Osteoblast (primary cell): ENCODE data around the gene GLT6D1. TPM values are rescaled to one million over a fixed set of nuclear protein-coding genes. Genes with fewer than 3 reads are reported as not detected.
A peak's percentile ranks its signal among the peaks of the same experiment; 100 is the strongest.

Experiments used
- DNase-seq: peaks from one replicate; pipeline ENCODE4 v3.0.0; 2011; ENCODE audit warnings: low spot score, mixed read lengths; ENCODE audit not compliant: insufficient read length; ENCODE audit errors: missing footprints
- H2AFZ ChIP-seq: 2 replicates; pipeline ENCODE4 v1.6.0; 2011; ENCODE audit warnings: mild to moderate bottlenecking, low read length
- H3K27ac ChIP-seq: 2 replicates; pipeline ENCODE4 v1.5.1; 2011; ENCODE audit warnings: mild to moderate bottlenecking, low read depth, low read length, moderate library complexity
- H3K27me3 ChIP-seq: 2 replicates; pipeline ENCODE4 v1.6.0; 2012; ENCODE audit warnings: mild to moderate bottlenecking, control low read depth, inconsistent platforms, low read length, moderate library complexity; ENCODE audit not compliant: insufficient read depth
- H3K36me3 ChIP-seq: 2 replicates; pipeline ENCODE4 v1.5.1; 2011; ENCODE audit warnings: mild to moderate bottlenecking, low read length, control low read depth, moderate library complexity; ENCODE audit not compliant: insufficient read depth
- H3K4me1 ChIP-seq: 2 replicates; pipeline ENCODE4 v1.5.1; 2011; ENCODE audit warnings: mild to moderate bottlenecking, low read length, control low read depth, moderate library complexity; ENCODE audit not compliant: insufficient read depth
- H3K4me2 ChIP-seq: 2 replicates; pipeline ENCODE4 v1.6.0; 2011; ENCODE audit warnings: mild to moderate bottlenecking, low read length; ENCODE audit not compliant: insufficient read depth
- H3K4me3 ChIP-seq: fragments of 200-600 bp; sonication (generic); 3 replicates; pipeline ENCODE4 v1.5.1; 2012; ENCODE audit warnings: mild to moderate bottlenecking, low read length, inconsistent platforms; ENCODE audit not compliant: insufficient read depth
- H3K79me2 ChIP-seq: 2 replicates; pipeline ENCODE4 v1.6.0; 2012; ENCODE audit warnings: mild to moderate bottlenecking, low read length, control low read depth, inconsistent platforms; ENCODE audit not compliant: insufficient read depth
- H3K9me3 ChIP-seq: 2 replicates; pipeline ENCODE4 v1.5.1; 2011; ENCODE audit warnings: low read depth, low read length, control low read depth
- H4K20me1 ChIP-seq: 2 replicates; pipeline ENCODE4 v1.6.0; 2012; ENCODE audit warnings: mild to moderate bottlenecking, low read length, control low read depth; ENCODE audit not compliant: insufficient read depth
- total RNA-seq: library from RNA; depleted of rRNA; stranded (reverse); fragments of >200 nt; gene quantifications from 2 replicates; pipeline ENCODE4 v1.2.3, GENCODE V29; 2012
- TF ChIP-seq, protein P1 (sequence below): IDR thresholded peaks from 2 replicates; pipeline ENCODE4 v1.5.1; 2011; ENCODE audit warnings: mild to moderate bottlenecking, low read depth, low read length, moderate library complexity; ENCODE audit errors: extremely low read depth

Gene GLT6D1
- total RNA-seq, 1 donor, result not detected

- Histone ChIP-seq H3K27ac (no peak overlapping the region), H3K9me3 (no peaks in the 10 kb centered on the region), H2AFZ (no peak overlapping the region), H3K4me3 (no peak overlapping the region), H4K20me1 (no peaks in the 10 kb centered on the region), H3K79me2 (no peaks in the 10 kb centered on the region), H3K4me1 (no peaks in the 10 kb centered on the region), H3K36me3 (no peaks in the 10 kb centered on the region), H3K4me2 (no peak overlapping the region), H3K27me3 (no peaks in the 10 kb centered on the region)
- TF ChIP-seq, protein P1, sequence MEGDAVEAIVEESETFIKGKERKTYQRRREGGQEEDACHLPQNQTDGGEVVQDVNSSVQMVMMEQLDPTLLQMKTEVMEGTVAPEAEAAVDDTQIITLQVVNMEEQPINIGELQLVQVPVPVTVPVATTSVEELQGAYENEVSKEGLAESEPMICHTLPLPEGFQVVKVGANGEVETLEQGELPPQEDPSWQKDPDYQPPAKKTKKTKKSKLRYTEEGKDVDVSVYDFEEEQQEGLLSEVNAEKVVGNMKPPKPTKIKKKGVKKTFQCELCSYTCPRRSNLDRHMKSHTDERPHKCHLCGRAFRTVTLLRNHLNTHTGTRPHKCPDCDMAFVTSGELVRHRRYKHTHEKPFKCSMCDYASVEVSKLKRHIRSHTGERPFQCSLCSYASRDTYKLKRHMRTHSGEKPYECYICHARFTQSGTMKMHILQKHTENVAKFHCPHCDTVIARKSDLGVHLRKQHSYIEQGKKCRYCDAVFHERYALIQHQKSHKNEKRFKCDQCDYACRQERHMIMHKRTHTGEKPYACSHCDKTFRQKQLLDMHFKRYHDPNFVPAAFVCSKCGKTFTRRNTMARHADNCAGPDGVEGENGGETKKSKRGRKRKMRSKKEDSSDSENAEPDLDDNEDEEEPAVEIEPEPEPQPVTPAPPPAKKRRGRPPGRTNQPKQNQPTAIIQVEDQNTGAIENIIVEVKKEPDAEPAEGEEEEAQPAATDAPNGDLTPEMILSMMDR, result no peak
- DNase-seq, result peak; percentile 27
Observed at GRCh38 chr9:135663451-135663770, 24.1 kb upstream of the GLT6D1 start.

GRCh38 chr9:135662758-135663450 lies 23.6 kb upstream of the GLT6D1 start, which contains the start of gene LCN9:
LCN9 (plus strand) TSS chr9:135663309; CDS start chr9:135663322, 13 bp downstream.
- TF ChIP-seq, protein P1, result no peak
- H3K9me3 ChIP-seq, result no peaks in the 10 kb centered on the region
- H3K4me1 ChIP-seq, result no peaks in the 10 kb centered on the region
- H3K4me3 ChIP-seq, result no peak within 1 kb of the TSS
- H3K27me3 ChIP-seq, result no peaks in the 10 kb centered on the region
- no peak within 1 kb of the TSS for H2AFZ ChIP-seq
- no peak within 1 kb of the TSS for H3K27ac ChIP-seq
- H3K79me2 ChIP-seq, result no peaks in the 10 kb centered on the region
- H3K4me2 ChIP-seq, result no peak within 1 kb of the TSS
- no peaks in the 10 kb centered on the region for H3K36me3 ChIP-seq
- DNase-seq, result peak; percentile 53
- no peaks in the 10 kb centered on the region for H4K20me1 ChIP-seq

- no peak overlapping the region for H3K27ac ChIP-seq
- DNase-seq, result peak; percentile 30
Observed at GRCh38 chr9:135661816-135662560, 22.6 kb upstream of the GLT6D1 start.

DNA sequence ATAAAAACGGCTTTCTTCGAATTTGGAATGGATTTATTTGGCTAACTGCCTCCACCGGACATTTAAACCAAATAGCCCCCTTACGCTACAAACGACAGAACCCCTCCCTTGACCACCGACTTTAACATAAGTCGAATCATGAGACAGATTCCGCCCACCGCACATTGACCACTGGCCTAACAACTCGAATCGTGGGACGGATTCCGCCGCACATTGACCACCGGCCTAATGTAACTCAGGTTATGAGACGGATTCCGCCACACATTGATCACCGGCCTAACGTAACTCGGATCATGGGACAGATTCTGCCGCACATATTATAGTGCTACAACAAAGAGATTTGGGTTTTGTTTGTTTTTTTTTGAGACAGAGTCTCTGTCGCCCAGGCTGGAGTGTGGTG lies 21.1 kb upstream of the GLT6D1 start:
- Histone ChIP-seq H3K79me2 (no peaks in the 10 kb centered on the region), H3K9me3 (no peaks in the 10 kb centered on the region), H3K4me3 (no peak overlapping the region), H3K4me2 (no peak overlapping the region), H3K27me3 (no peaks in the 10 kb centered on the region), H3K36me3 (no peaks in the 10 kb centered on the region), H3K27ac (no peak overlapping the region), H4K20me1 (no peaks in the 10 kb centered on the region), H2AFZ (no peak overlapping the region), H3K4me1 (no peaks in the 10 kb centered on the region)
- DNase-seq, result peak; percentile 39
- TF ChIP-seq, protein P1, result no peak

More at GRCh38 chr9:135661816-135662560, 22.6 kb upstream of the GLT6D1 start:
- Histone ChIP-seq H3K9me3 (no peaks in the 10 kb centered on the region), H2AFZ (no peak overlapping the region), H4K20me1 (no peaks in the 10 kb centered on the region), H3K36me3 (no peaks in the 10 kb centered on the region), H3K4me2 (no peak overlapping the region), H3K79me2 (no peaks in the 10 kb centered on the region), H3K4me3 (no peak overlapping the region), H3K4me1 (no peaks in the 10 kb centered on the region), H3K27me3 (no peaks in the 10 kb centered on the region)
- TF ChIP-seq, protein P1, result no peak
